Measurements from ENCODE around the gene GTF2H3. TPM values are rescaled to one million over a fixed set of nuclear protein-coding genes. Genes with fewer than 3 reads are reported as not detected.

The GTF2H3 gene
- total RNA-seq, 4 donors from 2014 or later, result 18.8 to 49.4 (median 22.2) TPM

GRCh38 chr12:123648401-123648800 is 14.8 kb downstream of the GTF2H3 start:
- intact Hi-C loops (cut with DNase I; ENCODE audit: low total_unique reads), result no loop called here
- H3K4me3 ChIP-seq (ENCODE audit: low read depth, poor library complexity, severe bottlenecking), result no peak overlapping the region
- no peak for DNase-seq (ENCODE audit: low spot score in 2 of 2)
- 79 to 83% methylated on average over 5 of the region's 5 CpGs for WGBS, 2 donors
- no peak for TF ChIP-seq POLR2A (IDR thresholded peaks at IDR 0.05)
- TF ChIP-seq, protein P1, sequence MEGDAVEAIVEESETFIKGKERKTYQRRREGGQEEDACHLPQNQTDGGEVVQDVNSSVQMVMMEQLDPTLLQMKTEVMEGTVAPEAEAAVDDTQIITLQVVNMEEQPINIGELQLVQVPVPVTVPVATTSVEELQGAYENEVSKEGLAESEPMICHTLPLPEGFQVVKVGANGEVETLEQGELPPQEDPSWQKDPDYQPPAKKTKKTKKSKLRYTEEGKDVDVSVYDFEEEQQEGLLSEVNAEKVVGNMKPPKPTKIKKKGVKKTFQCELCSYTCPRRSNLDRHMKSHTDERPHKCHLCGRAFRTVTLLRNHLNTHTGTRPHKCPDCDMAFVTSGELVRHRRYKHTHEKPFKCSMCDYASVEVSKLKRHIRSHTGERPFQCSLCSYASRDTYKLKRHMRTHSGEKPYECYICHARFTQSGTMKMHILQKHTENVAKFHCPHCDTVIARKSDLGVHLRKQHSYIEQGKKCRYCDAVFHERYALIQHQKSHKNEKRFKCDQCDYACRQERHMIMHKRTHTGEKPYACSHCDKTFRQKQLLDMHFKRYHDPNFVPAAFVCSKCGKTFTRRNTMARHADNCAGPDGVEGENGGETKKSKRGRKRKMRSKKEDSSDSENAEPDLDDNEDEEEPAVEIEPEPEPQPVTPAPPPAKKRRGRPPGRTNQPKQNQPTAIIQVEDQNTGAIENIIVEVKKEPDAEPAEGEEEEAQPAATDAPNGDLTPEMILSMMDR (IDR thresholded peaks at IDR 0.05), result no peak

DNA sequence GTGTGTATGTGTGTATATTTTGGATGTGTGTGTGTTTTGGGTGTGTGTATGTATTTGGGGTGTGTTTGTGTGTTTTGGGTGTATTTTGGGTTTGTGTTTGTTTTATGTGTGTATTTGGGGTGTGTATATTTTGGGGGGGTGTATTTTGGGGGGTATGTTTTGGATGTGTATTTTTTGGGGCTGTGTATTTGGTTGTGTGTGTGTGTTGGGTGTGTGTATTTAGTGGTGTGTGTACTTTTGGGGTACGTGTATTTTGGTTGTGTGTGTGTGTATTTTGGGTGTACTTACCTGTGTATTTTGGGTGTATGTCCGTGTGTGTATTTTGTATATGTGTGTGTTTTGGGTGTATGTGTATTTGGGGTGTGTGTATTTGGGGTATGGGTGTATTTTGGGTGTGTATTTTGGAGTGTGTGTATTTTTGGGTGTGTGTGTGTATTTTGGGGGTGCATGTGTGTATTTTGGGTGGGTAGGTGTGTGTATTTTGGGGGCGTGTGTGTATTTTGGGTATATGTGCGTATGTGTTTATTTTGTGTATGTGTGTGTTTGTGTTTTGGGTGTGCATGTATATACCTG is 20.6 kb downstream of the GTF2H3 start:
- H3K4me3 ChIP-seq (ENCODE audit: low read depth, poor library complexity, severe bottlenecking), result no peak overlapping the region
- 91 to 94% methylated on average over 4 of the region's 4 CpGs for WGBS, 2 donors
- intact Hi-C loops (cut with DNase I; ENCODE audit: low total_unique reads), result no loop called here
- DNase-seq (ENCODE audit: low spot score in 2 of 2), result no peak
- TF ChIP-seq POLR2A (IDR thresholded peaks at IDR 0.05), result no peak
- TF ChIP-seq, protein P1 (IDR thresholded peaks at IDR 0.05), result no peak

DNA sequence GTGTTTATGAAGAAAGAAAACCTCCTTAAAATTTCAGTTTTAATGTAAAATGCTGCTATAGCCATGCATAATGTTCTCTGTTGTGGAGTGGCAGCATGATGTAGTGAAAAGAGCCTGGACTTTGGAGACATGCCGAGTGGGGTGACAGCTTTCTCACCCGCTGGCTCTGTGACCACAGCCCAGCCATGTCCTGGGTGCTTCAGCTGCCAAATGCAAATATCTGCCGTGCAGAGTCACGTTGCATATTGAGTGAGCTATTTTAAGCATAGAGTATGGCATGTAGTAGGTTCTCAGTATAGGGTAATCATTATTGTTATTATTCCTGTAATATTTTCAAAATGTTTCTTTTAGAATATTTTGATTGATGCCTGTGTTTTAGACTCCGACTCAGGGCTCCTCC is 21.8 kb downstream of the GTF2H3 start:
- TF ChIP-seq, protein P1 (IDR thresholded peaks at IDR 0.05), result no peak
- TF ChIP-seq POLR2A (IDR thresholded peaks at IDR 0.05), result no peak
- 71 to 77% methylated on average over 5 of the region's 5 CpGs for WGBS, 2 donors
- no peak overlapping the region for H3K4me3 ChIP-seq (ENCODE audit: low read depth, poor library complexity, severe bottlenecking)
- DNase-seq (ENCODE audit: low spot score in 2 of 2), result no peak
- intact Hi-C loops (cut with DNase I; ENCODE audit: low total_unique reads), result no loop called here

DNA sequence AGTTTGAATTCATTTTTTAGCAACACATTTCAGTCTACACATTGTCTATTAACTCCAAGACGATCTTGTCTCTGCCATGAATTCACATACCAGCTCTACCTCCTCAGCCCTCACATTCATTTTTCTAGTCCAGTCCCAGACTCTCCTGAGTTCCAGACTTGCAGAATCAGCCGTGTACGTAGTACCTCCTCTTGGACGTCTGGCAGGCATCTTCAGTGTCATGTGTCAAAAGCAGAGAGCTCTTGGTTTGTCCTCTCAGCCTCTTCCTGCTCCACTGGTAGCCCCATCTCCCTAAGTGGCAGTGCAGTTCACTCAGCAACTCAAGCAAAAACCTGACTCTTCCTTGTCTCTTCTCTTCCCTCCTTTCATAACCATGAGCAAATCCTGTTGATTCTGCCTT is 22.8 kb downstream of the GTF2H3 start:
- no peak for TF ChIP-seq POLR2A (IDR thresholded peaks at IDR 0.05)
- whole genome bisulfite sequencing, 2 donors, result 85 to 92% methylated on average over 4 of the region's 4 CpGs
- H3K4me3 ChIP-seq (ENCODE audit: low read depth, poor library complexity, severe bottlenecking), result no peak overlapping the region
- no peak for DNase-seq (ENCODE audit: low spot score in 2 of 2)
- intact Hi-C loops (cut with DNase I; ENCODE audit: low total_unique reads), result no loop called here

GRCh38 chr12:123657211-123657610 is 23.6 kb downstream of the GTF2H3 start:
- no peak for DNase-seq (ENCODE audit: low spot score in 2 of 2)
- no peak for TF ChIP-seq POLR2A (IDR thresholded peaks at IDR 0.05)
- TF ChIP-seq, protein P1 (IDR thresholded peaks at IDR 0.05), result no peak
- intact Hi-C loops (cut with DNase I; ENCODE audit: low total_unique reads), result no loop called here
- WGBS, 2 donors, result 91 to 92% methylated on average over 9 of the region's 9 CpGs
- H3K4me3 ChIP-seq (ENCODE audit: low read depth, poor library complexity, severe bottlenecking), result no peak overlapping the region

GRCh38 chr12:123659996-123660727 is 26.5 kb downstream of the GTF2H3 start:
- DNase-seq (ENCODE audit: low spot score in 2 of 2), result peak in 1 of 2 donors; percentile 25
- no peak for TF ChIP-seq POLR2A (IDR thresholded peaks at IDR 0.05)
- TF ChIP-seq, protein P1 (IDR thresholded peaks at IDR 0.05), result no peak
- intact Hi-C loops (cut with DNase I; ENCODE audit: low total_unique reads), result no loop called here
- H3K4me3 ChIP-seq (ENCODE audit: low read depth, poor library complexity, severe bottlenecking), result no peak overlapping the region
- WGBS, 2 donors, result 51% methylated on average over 5 of the region's 5 CpGs
